ENCODE results near the gene RAE1.

GRCh38 chr20:57346477-57346876, 4.6 kb upstream of the RAE1 start:
- TF ChIP-seq CTCF (IDR thresholded peaks at IDR 0.05) (peak; percentile 56 to 82 (median 72)), POLR2A (IDR thresholded peaks at IDR 0.05) (no peak)
